Measurements from ENCODE around the gene CHN2.
A peak's percentile ranks its signal among the peaks of the same experiment; 100 is the strongest.

Gene CHN2

DNA sequence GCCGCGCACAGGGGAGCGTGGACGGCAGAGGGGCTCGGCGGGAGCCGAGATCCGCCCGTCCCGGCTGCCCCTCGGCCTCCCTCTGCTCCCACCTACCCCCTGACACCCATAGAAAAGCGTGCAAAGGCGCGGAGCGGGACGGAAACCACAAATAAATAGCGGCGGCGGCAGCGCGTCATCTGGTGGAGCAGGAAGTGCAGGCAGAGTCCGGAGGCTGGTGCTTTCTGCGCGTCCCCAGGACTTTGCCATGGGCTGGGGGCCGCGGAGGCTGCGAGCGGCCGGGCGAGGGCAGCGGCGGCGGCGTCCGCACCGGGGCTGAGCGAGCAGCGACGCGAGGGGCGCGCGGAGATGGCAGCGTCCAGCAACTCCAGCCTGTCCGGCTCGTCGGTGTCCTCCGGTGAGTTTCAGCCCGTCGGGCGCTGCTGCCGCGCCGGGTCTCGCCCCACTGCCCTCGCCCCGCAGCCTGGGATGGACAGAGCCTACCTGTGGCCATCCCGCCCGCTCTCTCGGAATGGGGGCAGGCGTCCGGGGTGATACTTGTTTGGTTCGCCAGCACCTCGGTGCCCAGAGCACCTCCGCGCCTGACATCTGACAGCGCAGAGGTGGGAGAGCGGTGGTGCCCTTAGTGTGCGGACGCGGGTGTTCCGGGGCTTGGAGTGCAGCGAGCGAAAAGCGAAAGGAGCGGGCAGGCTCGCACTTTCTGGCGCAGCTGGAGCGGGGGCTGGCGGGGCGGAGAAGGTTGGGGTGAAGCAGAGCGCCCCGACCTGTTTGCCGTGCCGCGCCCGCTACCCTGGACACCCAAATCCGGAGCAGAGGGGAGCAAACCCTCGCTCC is at the start of gene CHN2:
Gene CHN2, plus strand, starts transcription at position 182 of the 834 bp plus-strand sequence.
- peak; percentile 71 for DNase-seq (ENCODE audit: low read depth, low spot score)

DNA sequence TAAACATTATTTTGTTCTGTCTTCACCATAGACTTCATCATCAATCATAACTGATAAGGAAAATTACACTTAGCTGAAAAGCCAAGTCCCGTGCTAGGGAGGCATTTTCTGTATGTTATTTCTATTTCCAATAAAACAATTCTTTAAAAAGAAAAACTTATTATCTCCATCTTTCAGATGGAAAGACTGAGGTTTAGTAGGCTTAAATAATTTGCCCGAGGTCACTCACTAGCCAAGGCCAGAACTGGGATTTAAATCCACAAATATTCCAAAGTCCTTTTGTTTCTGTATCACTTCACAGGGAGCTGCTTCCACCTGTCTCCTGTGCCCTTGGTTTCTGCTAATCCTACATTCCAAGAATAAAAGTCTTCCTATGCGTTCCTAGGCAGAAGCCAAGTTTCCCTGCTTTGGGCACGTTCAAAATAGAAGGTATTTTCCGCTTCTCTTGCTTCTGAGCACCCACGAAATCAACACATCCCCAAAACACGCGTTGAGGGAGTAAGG is 49.0 kb upstream of the CHN2 start:
- no peak for DNase-seq (ENCODE audit: low read depth, low spot score)

DNA sequence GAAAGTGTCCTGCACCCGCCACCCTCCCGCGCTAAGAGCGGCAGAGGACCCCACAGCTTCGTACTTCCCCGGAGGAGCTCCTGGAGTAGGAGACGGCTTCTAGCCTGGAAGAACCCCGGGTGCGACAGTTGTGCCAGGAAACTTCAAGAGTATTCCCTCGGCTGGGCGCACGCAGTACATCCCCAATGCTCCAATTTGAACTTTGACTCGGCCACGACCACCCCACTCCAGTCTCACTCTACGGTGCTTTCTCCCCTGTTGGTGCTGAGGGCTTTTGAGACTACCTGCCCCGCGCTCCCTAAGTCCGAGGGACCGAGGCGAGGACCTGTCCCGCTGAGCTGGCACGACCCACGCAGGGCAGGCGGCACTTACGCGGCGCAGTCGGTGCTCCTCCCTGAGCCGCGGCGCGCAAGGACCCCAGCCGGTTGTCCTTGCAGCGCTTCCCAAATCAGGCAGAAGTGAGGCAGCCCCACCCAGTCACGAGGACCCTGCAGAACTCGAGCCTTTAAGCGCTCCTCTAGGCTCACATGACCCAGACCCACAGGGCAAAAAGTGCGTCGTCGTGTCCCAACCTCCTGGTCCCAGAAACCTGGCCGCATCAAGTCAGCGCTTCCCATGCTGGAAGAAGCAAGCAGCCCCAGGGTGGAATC is 48.4 kb upstream of the CHN2 start, which contains the start of gene CPVL:
Gene CPVL, minus strand, starts transcription at position 481 of the 650 bp plus-strand sequence. CDS start 25,476 bp downstream, outside the sequence.
- DNase-seq (ENCODE audit: low read depth, low spot score): peak; percentile 80

DNA sequence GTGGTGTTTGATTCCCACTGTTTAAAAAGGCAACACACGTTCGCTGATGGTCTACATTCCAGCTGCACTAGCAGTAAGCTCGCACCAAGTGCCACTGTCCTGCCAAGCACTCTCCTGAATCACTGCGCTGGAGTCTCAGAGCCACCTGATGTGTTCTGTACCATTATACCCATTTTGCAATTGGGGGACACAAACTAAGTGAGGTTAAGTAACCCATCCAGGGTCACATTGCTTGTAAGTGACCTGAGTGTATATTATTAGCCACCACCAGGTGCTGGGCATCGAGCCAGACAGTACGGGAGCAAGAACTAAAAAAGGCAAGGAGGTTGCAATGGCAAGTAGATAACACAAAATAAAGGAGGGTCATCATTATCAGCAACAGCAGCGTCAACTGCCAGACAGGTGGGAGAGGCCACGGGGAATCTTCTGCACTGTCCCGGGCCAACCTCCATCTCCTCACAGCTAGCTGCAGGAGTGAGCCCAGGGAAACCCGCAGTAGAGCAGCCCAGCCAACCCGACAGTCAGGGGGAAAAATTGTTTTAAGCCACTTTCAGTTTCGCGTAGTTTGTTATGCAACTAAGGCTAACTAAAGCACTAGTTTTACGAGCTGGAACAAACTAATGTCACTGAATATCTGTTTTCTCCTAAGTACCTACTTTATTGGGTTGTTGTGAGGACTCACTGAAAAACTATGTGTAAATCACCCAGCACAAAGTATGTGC is 47.5 kb upstream of the CHN2 start:
- no peak for DNase-seq (ENCODE audit: low read depth, low spot score)

DNA sequence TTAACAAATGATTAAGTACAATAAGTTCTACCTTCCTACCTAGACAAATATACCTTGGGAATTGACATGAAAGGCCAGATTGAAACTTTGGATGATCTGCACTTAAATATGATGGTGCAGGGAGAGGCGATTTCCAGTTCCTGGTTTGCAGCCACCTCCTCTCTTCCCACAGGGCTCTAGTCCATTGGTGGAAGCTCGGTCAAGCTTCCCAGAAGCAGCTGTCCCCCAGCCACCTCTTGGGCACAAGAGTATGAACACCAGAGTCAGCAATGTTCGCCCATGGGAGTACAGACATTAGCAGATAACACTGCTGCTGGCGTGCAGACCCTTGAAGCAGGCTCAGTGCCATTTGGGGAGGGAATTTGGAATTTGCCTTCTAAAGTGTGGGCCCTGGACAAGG is 46.8 kb upstream of the CHN2 start:
- DNase-seq (ENCODE audit: low read depth, low spot score): no peak

DNA sequence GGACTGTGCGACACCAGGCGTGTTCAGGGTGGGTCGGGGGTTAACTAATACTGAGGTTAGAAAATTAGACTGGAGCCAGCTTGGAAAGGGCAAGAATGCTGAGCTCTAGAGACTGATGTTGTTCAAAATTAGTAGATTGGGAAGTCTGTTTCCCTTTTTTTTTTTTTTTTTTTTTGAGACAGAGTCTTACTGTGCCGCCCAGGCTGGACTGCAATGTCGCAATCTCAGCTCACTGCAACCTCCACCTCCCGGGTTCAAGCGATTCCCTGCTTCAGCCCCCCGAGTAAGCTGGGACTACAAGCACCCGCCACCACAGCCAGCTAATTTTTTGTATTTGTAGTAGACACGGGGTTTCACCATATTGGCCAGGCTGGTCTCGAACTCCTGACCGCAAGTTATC is 45.5 kb upstream of the CHN2 start:
- DNase-seq (ENCODE audit: low read depth, low spot score): no peak

DNA sequence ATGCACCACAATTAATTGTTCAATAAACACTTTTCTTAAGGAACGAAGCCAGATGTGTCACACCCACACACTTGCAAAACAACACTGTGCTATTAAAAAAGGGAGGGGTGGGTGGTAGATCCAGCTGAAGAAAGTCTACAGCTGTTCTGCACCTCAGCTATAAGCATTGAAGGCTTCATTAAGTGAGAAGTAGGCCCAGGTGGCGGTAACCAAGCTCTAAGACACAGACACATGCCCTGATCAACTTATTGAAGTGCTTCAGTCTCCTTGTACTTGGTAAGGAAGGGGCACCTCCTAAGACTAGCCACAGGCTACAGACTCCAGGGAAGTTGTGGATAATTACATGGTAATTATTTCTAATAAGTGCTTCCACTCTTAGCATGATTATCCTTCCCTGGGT is 43.7 kb upstream of the CHN2 start:
- DNase-seq (ENCODE audit: low read depth, low spot score): no peak

DNA sequence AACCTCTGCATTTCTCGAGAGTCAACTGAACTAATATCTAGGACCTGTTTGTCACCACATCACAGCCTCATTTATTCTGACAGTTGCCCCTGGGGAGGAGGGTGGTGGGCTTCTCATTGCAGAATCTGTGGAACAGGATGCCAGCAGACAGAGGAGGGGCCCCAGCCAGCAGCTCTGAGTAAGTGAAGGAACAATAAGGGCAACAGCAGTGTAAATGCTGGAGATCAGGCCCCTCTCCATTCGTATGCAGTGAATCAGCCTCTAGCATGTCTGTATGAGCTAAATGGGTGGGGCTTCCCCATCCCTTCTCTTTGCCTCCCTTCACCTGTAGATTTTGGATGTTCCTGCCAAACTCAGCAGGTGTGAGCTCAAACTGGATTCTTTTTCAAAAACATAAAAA is 40.5 kb upstream of the CHN2 start:
- DNase-seq (ENCODE audit: low read depth, low spot score): no peak

DNA sequence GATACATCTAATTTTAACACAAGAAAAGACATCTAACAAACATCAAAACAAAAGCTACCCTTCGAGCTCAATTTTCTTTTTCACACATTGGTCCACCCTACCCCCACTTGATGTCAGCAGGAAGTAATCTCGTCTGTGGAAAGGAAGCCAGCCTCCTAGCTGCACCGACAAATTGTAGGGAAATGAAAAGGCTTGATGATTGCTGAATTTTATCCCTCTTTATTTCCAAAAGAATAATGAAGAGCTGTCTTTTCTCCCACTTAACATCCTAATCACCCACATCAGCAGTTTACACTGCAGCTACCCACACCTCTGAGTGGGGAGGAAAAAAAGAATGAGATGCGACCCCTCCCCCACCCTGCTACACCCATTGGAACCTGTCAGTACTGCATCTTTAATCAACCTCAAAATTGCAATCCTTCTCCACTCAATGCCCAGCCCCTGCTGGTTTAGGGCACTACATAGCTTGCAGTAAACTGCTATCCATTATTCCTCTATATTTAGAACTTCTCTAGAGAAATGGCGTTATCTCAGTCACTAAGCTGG is 37.6 kb upstream of the CHN2 start:
- DNase-seq (ENCODE audit: low read depth, low spot score): no peak

DNA sequence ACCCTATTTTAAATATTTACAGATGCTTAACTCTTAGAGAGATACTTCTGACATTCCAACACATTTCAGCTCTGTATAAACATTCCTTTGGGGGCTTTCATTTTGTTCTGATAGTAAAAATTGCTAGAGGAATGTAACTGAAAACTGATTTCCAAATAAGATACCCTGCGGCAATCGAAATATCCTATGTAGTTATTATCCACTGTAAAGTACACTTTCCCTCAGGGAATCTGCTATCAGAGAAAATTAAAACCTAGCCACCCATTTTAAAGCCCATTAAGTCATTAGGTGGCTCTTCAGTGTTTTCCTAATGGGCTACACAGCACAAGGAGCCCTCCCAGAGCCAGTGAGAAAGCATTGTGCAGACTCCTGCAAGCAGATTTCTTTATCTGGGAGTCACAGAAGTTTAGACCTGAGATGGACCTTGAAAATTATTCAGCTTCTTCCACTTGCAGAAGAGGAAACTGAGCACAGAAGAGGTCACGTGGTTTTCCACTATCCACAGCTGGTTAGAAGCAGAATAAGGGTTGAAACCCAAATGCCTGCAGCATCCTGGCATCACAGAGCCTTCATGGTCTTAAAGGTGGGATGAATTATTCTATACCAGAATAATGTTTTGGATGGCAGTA is 35.7 kb upstream of the CHN2 start:
- DNase-seq (ENCODE audit: low read depth, low spot score): no peak

DNA sequence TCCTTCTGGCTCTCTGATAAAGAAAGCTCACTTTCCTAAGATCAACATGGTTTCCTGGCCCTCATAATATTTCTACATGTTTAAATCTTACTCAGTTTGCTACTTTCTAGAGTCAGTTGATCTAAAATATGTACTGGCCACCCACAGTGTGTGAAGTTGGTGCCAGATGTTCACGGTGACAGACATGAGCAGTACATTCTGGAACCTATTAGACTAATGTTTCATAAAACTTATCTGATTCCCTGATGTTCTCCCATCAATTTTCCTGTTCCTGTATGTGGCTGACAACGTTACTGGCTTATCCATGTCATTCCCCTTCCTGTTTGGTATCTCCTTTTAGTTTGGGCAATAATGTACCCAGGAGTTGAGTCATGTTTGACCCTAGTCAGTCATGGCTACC is 34.5 kb upstream of the CHN2 start:
- DNase-seq (ENCODE audit: low read depth, low spot score): no peak

DNA sequence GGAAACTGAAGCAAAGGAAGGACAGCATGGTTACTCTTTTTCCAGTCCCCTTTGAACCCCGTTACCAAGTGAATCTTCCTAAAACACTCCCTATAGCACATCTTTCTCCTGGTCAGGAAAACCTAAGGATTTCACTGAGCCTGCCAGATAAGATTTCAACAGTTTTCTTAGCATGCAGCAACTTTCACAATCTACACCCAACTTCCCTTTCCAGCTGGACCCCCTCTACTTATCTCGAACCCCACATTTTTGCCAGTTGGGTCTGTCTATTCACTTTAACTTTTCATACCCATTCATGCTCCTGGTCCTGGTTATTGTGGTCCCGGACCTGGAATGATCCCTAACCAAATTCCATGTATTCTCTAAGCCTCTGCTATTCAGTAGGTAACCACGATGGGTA is 33.3 kb upstream of the CHN2 start:
- no peak for DNase-seq (ENCODE audit: low read depth, low spot score)

DNA sequence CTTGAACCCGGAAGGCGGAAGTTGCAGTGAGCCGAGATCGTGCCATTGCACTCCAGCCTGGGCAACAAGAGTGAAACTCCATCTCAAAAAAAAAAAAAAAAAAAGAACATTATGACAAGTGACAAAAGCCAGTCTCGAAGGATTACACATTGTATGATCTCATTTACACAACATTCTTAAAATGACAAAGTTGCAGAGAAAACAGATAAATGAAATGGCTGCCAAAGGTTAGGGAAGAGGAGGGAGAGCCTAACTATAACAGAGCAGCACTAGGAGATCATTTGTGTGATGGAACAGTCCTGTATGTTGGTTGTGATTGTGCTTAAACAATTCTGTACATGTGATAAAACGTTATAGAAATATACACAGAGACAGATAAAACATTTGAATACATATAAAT is 32.0 kb upstream of the CHN2 start:
- no peak for DNase-seq (ENCODE audit: low read depth, low spot score)

DNA sequence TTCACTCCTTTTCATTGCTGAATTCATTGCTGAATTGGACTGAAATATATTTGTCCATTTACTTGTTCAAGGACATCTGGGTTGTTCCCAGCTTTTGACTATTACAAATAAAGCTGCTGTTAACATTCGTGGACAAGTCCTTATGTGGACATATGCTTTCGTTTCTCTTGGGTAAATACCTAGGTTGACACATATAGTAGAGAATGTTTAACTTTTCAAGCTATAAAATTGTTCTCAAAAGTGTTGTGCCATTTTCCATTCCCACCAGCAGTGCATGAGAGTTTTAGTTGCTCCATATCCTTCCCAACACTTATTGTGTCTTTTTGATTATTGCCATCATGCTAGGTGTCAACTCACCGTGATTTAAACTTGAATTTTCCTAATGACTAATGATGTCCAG is 30.7 kb upstream of the CHN2 start:
- no peak for DNase-seq (ENCODE audit: low read depth, low spot score)

DNA sequence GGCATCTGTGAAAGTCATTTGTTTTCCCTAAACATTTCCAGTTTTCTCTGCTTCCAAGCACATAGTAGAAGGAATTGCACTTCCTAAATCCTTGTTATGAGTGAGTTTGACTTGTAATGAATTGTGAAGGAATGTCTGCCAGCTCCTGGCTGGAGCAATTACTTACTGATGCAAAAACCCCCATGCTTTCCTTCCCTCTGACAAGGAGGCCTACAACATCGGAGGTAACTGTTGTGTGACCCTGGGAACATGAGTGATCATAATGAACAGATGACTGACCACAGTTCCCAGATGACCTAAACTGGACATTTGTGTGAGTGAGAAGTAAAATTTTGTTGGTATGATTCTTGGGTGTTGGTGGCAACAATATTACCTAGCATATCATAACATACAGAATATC is 26.9 kb upstream of the CHN2 start:
- DNase-seq (ENCODE audit: low read depth, low spot score): no peak

DNA sequence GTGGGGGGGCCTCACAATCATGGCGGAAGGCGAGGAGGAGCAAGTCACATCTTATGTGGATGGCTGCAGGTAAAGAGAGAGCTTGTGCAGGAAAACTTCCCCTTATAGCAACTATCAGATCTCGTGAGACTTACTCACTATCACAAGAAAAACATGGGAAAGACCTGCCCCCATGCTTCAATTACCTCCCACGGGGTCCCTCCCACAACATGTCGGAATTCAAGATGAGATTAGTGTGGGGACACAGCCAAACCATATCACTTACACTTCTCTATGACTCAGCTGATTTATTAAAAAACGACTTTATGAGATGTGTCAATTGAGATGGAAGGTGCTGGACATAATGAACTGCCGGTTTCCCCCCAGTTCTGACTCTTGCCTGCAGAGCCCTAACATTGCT is 23.8 kb upstream of the CHN2 start:
- DNase-seq (ENCODE audit: low read depth, low spot score): no peak

DNA sequence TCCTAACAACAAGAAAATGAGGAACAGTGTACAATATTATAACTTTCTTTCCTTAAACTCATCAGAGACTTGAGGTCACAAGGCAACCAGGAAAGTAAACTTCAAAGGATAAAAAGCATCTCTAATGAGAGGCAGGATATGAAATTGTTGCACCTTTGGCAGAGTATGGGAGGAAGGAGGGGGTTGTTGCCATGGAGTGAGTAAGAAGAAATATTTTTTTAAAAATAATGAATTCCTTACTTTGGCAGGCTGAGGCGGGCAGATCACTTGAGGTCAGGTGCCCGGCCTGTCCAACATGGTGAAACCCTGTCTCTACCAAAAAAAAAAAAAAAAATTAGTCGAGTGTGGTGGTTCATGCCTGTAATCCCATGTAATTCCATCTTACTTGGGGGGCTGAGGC is 21.1 kb upstream of the CHN2 start:
- no peak for DNase-seq (ENCODE audit: low read depth, low spot score)

DNA sequence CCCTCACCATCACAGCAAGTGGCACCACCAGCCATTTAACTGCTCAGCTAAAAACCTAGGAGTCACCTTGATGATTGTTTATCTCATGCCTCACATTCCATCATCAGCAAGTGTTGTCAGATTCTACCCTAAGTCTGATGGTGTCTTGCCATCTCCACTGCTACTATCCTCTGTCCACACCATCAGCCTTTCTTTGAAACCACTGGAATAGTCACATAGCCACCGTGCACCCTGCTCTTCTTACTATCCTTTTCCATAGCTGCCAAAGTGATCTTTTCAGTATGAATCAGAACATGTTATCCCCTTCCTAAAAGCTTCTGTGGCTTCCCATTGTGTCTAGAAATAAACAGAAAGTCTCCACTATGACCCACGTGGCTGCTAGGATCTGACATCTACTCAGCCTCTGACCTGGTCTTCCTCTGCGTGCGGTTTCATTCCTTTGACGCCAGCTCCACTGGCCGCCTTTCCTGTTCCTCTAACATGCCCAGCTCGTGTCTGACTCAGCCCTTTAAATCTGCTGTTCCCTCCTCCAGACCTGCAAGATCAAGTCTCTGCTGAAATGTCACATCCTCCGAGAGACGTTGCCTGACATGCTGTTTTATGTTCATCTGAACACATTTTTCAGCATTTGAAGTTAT is 16.5 kb upstream of the CHN2 start:
- DNase-seq (ENCODE audit: low read depth, low spot score): peak; percentile 21

DNA sequence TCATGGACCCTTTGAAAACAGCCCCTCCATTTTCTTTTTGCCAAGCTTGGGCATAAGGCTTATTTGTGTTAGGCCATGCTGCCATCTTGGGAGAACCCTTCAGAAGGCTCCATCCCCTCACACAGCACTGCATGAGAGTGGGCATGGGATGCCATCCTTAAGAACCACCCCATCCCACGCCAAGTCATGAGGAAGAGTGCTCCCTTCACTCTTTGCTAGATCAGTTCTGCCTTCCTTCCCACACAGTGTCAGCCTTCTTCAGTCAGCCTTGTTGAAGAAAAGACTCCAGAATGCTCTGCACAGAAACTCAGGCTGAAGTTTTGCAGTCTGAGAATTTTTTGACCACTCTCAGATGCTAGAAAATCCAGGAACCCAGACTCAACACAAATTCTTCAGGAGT is 15.5 kb upstream of the CHN2 start:
- no peak for DNase-seq (ENCODE audit: low read depth, low spot score)

DNA sequence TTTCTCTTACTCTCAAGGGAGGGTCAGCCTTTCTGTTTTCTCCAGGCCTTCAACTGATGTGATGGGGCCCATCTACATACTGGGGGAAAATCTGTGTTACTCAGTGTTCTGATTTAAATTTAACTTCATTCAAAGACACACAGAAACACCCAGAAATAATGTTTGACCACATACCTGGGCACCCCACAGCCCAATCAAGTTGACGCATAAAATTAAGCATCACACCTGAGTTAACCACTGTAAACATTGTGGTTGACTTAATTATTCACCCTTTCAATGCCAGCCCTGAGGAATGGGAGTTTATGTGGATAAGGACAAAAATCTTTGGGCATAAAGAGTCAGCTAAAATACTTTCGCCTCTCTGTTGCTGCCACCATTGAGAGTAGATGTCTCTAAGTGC is 10.0 kb upstream of the CHN2 start:
- DNase-seq (ENCODE audit: low read depth, low spot score): no peak

DNA sequence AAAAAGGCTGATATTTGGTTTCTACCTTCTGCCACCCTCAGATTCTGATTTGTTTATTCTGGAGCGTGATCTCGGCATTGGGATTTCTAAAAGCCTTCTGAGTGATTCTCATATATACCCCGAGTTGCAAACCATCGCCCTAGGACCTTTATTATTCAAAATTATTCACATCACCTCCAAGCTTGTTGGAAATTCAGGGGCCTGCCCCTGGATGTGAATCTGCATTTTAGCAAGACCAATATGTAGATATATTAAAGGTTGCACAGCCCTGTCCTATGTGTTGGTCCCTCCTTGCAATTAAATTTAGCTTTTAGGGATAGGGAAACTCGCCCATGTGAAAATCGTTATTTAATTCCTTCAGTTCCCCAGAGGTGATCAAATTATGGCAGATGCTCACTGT is 9.0 kb upstream of the CHN2 start:
- no peak for DNase-seq (ENCODE audit: low read depth, low spot score)

All from ELF-1 (cell line).